Peyer's patch (tissue), 4 donors: ENCODE data around the gene PHACTR3. TPM values are rescaled to one million over a fixed set of nuclear protein-coding genes. Genes with fewer than 3 reads are reported as not detected.
A peak's percentile ranks its signal among the peaks of the same experiment; 100 is the strongest.

ENCODE experiments used
- DNase-seq, 3 donors: peaks; one replicate each; pipeline ENCODE4 v3.0.0-alpha.2; 2017 to 2019
- H3K27ac ChIP-seq, 4 donors: fragments of 200-600 bp; sonication (generic); one replicate each; pipeline ENCODE4 v1.5.1; 2016 to 2019
- H3K27me3 ChIP-seq, 2 donors: fragments of 200-600 bp; sonication (generic); one replicate each; pipeline ENCODE4 v1.5.1; 2019
- H3K36me3 ChIP-seq, 3 donors: fragments of 200-600 bp; sonication (generic); one replicate each; pipeline ENCODE4 v1.5.1; 2016 to 2019
- H3K4me1 ChIP-seq, 4 donors: fragments of 200-600 bp; sonication (generic); one replicate each; pipeline ENCODE4 v1.5.1; 2016 to 2019
- H3K4me3 ChIP-seq, 4 donors: fragments of 200-600 bp; sonication (generic); 1 replicate in 3 of 4; 2 replicates in 1 of 4; pipeline ENCODE4 v1.5.1; 2016 to 2019; ENCODE audit warnings: mild to moderate bottlenecking in 1 of 4
- H3K9me3 ChIP-seq, 4 donors: fragments of 200-600 bp; sonication (generic); one replicate each; pipeline ENCODE4 v1.5.1; 2016 to 2019; ENCODE audit warnings: mild to moderate bottlenecking in 1 of 4
- POLR2A ChIP-seq, 2 donors: fragments of 450-650 bp; IDR thresholded peaks; one replicate each; pipeline ENCODE4 v1.5.1; 2017; ENCODE audit warnings: antibody characterized with exemption in 2 of 2, mild to moderate bottlenecking in 2 of 2, moderate library complexity in 2 of 2
- total RNA-seq, 4 donors: library from RNA; depleted of rRNA; stranded (reverse); fragments of >200 nt; gene quantifications; one replicate each; pipeline ENCODE4 v1.1.0, GENCODE V29; 2016
- TF ChIP-seq, protein P1 (sequence below), 6 experiments: fragments of 450-650 bp in 4 of 6; fragments of 200-600 bp in 2 of 6; sonication (generic) in 1 of 6; IDR thresholded peaks; one replicate each; pipeline ENCODE4 v1.5.1; 2017 to 2019; ENCODE audit warnings: antibody characterized with exemption in 6 of 6, mild to moderate bottlenecking in 3 of 6, moderate library complexity in 1 of 6

PHACTR3 gene
- total RNA-seq, 4 donors from 2014 or later: 14.9 to 31.5 (median 22.9) TPM

DNA sequence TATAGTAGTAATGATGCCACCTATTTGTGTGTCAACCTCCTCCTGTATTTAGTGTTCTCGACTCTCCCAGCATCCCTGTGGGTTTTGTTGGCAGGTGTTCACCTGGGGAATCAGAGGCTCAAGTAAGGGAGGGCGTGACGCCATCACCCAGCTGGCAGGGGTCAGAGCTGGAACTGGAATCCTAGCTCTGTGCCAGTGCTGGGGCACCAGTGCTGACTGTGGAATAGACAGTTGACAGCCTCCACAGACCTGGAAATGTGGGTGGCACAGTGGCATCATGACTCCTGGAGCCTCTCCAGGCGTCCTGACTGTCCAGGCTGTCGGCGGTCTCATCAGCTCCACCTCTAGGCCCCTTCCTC, 226.3 kb downstream of the PHACTR3 start:
- Histone ChIP-seq H3K27ac (peak overlapping the region in 2 of 4 donors; percentile 4 to 76), H3K36me3 (no peaks in the 10 kb centered on the region), H3K9me3 (no peaks in the 10 kb centered on the region), H3K4me3 (no peak overlapping the region), H3K27me3 (no peaks in the 10 kb centered on the region), H3K4me1 (peaks cover 0 to 36% (median 11%) of the 10 kb centered on the region in 4 donors)
- no peak for DNase-seq
- TF ChIP-seq POLR2A (IDR thresholded peaks at IDR 0.05): no peak
- TF ChIP-seq, protein P1, sequence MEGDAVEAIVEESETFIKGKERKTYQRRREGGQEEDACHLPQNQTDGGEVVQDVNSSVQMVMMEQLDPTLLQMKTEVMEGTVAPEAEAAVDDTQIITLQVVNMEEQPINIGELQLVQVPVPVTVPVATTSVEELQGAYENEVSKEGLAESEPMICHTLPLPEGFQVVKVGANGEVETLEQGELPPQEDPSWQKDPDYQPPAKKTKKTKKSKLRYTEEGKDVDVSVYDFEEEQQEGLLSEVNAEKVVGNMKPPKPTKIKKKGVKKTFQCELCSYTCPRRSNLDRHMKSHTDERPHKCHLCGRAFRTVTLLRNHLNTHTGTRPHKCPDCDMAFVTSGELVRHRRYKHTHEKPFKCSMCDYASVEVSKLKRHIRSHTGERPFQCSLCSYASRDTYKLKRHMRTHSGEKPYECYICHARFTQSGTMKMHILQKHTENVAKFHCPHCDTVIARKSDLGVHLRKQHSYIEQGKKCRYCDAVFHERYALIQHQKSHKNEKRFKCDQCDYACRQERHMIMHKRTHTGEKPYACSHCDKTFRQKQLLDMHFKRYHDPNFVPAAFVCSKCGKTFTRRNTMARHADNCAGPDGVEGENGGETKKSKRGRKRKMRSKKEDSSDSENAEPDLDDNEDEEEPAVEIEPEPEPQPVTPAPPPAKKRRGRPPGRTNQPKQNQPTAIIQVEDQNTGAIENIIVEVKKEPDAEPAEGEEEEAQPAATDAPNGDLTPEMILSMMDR (IDR thresholded peaks at IDR 0.05): no peak

DNA sequence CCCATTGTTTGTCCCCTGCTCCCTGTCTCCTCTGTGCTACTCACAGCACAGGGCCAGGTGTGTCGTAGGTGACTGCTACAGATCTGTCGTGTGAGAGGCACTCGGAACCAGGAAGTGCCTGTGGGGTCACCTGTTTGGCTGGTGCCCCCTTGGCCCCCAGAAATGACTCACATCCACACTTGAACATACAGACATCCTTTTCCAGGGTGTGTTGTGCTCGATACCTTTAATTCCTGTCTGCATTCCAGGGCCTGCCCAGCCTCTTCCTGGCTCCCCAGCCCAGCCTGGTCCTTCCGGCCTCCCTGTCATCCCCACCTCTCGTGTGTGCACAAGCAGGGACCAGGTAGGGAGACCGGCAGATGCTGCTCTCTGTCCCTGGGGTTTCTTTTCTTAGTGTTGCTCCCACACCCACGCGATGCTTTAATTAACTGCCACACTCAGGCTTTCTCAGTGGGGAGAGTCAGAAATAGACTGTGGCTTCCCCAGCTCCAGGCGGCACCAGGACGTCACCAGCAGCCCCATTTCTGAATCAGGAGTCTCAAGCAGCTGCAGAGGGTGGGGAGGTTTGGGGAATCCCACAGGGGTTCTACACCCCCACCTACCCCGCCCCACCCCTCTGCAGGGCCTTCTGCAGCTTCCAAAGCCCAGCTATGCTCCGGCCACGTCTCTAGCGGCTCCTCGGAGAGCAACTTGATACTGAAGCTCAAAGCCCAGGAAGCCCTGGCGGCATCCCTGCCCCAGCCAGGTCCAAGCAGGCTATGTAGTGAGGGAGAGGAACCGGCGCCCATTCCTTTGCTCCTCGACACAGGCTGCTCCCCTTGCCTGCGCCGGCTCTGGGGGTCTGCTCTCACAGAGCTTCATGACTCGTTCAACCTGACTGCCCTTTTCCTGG, 226.9 kb downstream of the PHACTR3 start:
- peak in 2 of 3 donors; percentile 64 to 80 for DNase-seq
- Histone ChIP-seq H3K27me3 (no peaks in the 10 kb centered on the region), H3K9me3 (no peaks in the 10 kb centered on the region), H3K4me1 (peaks cover 0 to 38% (median 9%) of the 10 kb centered on the region in 4 donors), H3K27ac (peak overlapping the region in 2 of 4 donors; percentile 4 to 76), H3K36me3 (no peaks in the 10 kb centered on the region), H3K4me3 (no peak overlapping the region)
- TF ChIP-seq POLR2A (IDR thresholded peaks at IDR 0.05): peak; percentile 7 to 45
- TF ChIP-seq, protein P1 (IDR thresholded peaks at IDR 0.05): no peak

DNA sequence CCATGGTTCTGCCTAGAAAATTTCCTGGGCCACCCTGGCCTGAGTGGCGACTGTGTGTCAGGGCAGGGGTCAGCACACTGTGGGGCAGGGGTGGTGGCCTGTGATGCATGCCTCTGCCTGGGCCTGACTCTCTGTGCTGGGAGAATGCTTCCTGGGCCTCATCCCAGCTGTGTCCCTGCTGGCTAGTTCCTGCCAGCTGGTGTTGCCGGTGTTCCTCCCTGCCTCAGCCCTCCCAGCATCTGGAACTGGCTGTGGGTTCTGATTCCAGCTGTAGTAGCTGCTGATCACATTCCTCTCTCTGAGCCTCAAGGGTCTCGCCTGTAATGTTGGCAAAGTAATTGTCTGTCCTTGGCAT, 227.6 kb downstream of the PHACTR3 start:
- H3K9me3 ChIP-seq: no peaks in the 10 kb centered on the region
- TF ChIP-seq, protein P1 (IDR thresholded peaks at IDR 0.05): no peak
- no peak for TF ChIP-seq POLR2A (IDR thresholded peaks at IDR 0.05)
- H3K4me1 ChIP-seq: peaks cover 0 to 38% (median 9%) of the 10 kb centered on the region in 4 donors
- no peaks in the 10 kb centered on the region for H3K36me3 ChIP-seq
- no peak overlapping the region for H3K27ac ChIP-seq
- no peak overlapping the region for H3K4me3 ChIP-seq
- H3K27me3 ChIP-seq: no peaks in the 10 kb centered on the region
- DNase-seq: peak in 1 of 3 donors; percentile 47

DNA sequence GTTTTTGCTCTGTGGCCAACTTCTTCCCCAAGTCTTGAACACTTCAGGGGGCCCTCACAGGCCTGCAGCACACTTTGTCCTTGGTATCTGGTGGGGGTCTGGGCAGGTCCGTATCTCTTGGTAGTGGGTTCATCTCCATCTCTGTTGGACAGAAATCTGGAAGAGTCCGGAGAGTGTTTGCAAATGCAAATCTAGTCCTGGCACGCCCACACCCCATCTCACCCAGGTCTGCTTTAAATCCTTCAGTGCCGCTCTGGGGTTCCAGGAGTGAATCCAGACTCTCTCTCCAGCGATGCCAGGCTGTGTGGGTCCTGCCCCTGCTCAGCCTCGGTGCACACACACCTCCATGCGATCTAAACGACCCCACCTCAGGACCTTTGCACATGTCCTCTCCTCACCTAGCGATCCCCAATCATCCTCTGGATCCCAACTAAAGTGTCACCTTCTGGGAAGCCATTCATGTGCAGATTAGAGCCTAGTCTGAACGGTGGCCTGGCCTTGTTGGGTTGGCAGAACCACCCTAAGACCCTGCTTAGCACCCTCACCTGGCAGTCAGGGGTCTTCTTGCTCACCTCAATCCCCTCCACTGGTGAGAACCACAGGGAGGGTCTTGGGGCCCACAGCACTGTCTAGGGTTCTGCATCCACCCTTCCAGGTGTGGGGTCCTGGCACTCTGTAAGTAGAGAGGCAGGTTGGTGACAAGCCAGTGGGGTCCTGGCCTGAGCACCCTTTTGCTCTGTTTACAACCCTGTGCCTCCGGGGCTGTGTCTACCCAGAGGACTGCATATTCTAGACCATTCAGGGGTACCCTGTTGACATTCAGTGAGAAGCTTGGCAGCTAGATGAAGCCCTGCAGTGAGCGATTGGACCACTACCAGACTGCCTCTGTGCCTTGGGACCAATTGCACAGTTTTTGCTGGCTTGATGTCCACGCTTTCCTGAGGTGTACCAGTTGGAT, 228.3 kb downstream of the PHACTR3 start:
- H3K9me3 ChIP-seq: no peaks in the 10 kb centered on the region
- TF ChIP-seq, protein P1 (IDR thresholded peaks at IDR 0.05): no peak
- TF ChIP-seq POLR2A (IDR thresholded peaks at IDR 0.05): no peak
- no peak for DNase-seq
- H3K27ac ChIP-seq: no peak overlapping the region
- no peak overlapping the region for H3K4me3 ChIP-seq
- peaks cover 0 to 30% (median 4%) of the 10 kb centered on the region in 4 donors for H3K4me1 ChIP-seq
- H3K27me3 ChIP-seq: no peaks in the 10 kb centered on the region
- H3K36me3 ChIP-seq: no peaks in the 10 kb centered on the region

DNA sequence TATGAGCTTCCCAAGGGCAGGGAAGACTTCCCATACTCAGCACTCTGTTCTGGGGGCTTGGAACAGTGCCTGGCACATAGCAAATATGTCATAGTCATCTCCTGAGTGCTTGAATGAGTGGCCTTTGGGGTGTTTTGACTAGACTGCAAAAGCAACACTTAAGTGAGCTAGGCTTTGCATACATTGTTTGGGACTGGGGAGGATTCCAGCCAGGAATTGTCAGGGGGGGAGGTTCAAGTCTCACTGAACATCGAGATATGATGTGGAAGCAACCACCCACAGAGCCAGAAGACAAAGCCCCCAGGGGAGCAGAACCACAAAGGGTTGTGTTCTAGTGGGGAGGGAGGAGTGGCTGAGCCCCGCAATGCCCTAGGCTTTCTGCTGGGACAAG, 230.7 kb downstream of the PHACTR3 start:
- DNase-seq: no peak
- H3K36me3 ChIP-seq: no peaks in the 10 kb centered on the region
- no peaks in the 10 kb centered on the region for H3K27me3 ChIP-seq
- H3K4me1 ChIP-seq: peaks cover 0 to 24% (median 0%) of the 10 kb centered on the region in 4 donors
- peak overlapping the region in 1 of 4 donors; percentile 37 for H3K27ac ChIP-seq
- H3K4me3 ChIP-seq: no peak overlapping the region
- no peaks in the 10 kb centered on the region for H3K9me3 ChIP-seq
- TF ChIP-seq POLR2A (IDR thresholded peaks at IDR 0.05): no peak
- TF ChIP-seq, protein P1 (IDR thresholded peaks at IDR 0.05): no peak
